Measurements from ENCODE around the gene CREB3.

DNA sequence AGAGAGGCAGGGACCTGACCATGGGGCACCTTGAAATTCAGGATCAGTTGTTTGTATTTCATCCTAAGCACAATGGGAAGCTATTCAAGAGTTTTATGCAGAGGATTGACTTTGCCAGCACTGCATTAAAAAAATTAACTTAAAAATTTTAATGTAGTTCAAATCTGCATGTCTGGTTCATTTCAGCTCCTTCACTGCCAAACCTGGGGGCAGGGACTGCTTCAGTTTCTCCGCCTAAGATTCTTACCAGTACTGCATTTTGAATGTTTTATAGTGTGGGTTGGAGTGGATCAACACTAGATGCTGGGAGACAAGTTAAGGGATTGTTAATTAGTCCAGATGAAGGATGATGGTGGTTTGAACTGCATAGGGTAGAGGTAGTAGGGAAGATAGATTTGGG is 37.3 kb downstream of the CREB3 start:
- TF ChIP-seq EZH2phosphoT487 (conservative IDR thresholded peaks at IDR 0.05; ENCODE audit: low read length) = no peak
- TF ChIP-seq, protein P1, sequence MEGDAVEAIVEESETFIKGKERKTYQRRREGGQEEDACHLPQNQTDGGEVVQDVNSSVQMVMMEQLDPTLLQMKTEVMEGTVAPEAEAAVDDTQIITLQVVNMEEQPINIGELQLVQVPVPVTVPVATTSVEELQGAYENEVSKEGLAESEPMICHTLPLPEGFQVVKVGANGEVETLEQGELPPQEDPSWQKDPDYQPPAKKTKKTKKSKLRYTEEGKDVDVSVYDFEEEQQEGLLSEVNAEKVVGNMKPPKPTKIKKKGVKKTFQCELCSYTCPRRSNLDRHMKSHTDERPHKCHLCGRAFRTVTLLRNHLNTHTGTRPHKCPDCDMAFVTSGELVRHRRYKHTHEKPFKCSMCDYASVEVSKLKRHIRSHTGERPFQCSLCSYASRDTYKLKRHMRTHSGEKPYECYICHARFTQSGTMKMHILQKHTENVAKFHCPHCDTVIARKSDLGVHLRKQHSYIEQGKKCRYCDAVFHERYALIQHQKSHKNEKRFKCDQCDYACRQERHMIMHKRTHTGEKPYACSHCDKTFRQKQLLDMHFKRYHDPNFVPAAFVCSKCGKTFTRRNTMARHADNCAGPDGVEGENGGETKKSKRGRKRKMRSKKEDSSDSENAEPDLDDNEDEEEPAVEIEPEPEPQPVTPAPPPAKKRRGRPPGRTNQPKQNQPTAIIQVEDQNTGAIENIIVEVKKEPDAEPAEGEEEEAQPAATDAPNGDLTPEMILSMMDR (IDR thresholded peaks at IDR 0.05; ENCODE audit: insufficient read depth, low read length, poor library complexity, severe bottlenecking) = no peak

Data from SU-DHL-6 (cell line).